ENCODE measurements around the gene NKTR.
"Not testable (repeated sequence)": the region's sequence is repeated elsewhere in the genome, so short reads cannot be mapped to it uniquely, and the experiment has no call there.

NKTR gene

DNA sequence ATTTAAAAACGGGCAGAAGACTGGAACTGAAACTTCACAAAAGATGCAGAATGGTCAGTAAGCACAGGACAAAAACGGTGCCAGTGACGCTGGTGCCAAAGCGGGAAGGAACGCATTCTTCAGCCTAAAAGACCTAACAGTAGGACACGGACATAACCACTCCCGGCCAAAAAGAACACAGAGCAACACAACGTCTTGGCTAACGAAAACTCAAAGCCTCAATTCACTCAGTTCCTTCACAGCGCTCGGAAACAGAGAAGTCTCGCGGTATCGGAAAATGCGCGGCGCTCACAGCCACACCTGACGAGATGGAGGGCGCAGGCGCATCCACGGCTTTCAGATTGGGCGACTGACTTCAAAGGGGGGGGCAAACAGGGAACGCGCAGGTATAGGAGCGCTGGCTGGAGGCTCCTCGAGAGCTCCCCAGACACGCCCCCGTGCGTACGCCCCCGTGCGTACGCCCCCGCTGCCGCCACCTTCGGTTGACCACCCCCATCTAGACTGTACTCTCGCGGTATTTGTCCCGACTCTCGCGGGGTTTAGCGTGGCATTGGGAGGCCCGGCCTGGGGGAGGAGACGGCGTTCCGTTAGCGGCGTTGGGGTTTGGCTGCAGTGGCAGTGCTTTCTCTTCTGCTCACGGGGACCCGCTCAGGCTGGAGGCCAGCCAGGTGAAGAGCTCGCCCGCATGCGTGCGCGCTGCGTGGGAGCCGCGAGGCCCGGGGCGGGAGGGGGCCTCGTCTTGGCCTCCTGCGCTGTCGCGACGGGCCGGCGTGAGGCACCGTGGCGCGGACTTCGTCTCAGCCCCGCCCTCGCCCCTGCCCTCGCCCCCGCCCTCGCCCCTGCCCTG is at the start of gene NKTR:
Gene NKTR (plus strand): TSS at position 576 of the 847 bp plus-strand sequence. CDS start 321 bp downstream, outside the sequence.
- DNase-seq (ENCODE audit: low read depth): peak; percentile 95
- H3K4me3 ChIP-seq (ENCODE audit: low read depth, low read length): peak within 1 kb of the TSS; percentile 80

DNA sequence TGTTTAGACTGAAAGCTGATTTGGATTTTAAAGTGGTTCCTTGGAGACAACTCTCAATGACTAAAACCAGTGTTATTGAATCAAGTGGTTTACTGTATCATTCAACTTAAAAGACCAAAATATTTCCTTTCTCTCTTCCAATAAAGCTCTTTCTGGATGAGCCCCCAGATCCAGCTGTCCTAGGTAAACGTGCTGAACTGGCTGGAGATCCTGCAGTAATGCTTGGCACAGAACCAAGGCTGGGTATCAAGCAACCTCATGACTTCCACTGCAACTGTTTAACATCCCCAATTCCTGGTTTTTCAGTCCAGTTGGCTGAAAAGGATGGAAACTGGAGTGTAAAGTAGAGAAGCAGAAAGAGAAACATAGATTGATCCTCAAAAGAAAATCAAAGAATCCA is 47.7 kb upstream of the NKTR start:
- no peak for DNase-seq (ENCODE audit: low read depth)
- no peak overlapping the region for H3K4me3 ChIP-seq (ENCODE audit: low read depth, low read length)

- no peak for DNase-seq (ENCODE audit: low read depth)
- H3K4me3 ChIP-seq (ENCODE audit: low read depth, low read length): no peak overlapping the region
These were observed 44.3 kb upstream of the NKTR start for GRCh38 chr3:42556089-42556632.

GRCh38 chr3:42556817-42557216 is 43.7 kb upstream of the NKTR start:
- not testable (repeated sequence) for H3K4me3 ChIP-seq (ENCODE audit: low read depth, low read length); DNase-seq (ENCODE audit: low read depth)

DNA sequence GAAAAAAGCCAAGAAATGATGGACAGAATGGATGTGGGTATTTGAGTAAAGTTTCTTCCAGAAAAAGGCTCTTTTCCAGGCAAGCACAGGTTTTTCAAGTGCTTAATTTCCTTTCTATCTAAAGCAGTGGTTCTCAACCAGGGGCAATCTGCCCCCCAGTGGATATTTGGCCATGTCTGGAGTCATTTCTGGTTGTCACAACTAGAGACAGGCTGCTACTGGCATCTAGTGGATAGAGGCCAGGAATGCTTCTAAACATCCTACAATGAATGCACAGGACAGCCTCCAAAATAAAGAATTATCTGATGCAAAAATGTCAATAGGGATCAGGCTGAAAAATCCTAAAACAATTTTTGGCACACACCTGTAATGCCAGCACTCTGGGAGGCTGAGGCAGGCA is 42.6 kb upstream of the NKTR start:
- H3K4me3 ChIP-seq (ENCODE audit: low read depth, low read length): no peak overlapping the region
- no peak for DNase-seq (ENCODE audit: low read depth)

- H3K4me3 ChIP-seq (ENCODE audit: low read depth, low read length): no peak overlapping the region
- DNase-seq (ENCODE audit: low read depth): no peak
These were observed 38.2 kb upstream of the NKTR start for GRCh38 chr3:42562047-42562907.

DNA sequence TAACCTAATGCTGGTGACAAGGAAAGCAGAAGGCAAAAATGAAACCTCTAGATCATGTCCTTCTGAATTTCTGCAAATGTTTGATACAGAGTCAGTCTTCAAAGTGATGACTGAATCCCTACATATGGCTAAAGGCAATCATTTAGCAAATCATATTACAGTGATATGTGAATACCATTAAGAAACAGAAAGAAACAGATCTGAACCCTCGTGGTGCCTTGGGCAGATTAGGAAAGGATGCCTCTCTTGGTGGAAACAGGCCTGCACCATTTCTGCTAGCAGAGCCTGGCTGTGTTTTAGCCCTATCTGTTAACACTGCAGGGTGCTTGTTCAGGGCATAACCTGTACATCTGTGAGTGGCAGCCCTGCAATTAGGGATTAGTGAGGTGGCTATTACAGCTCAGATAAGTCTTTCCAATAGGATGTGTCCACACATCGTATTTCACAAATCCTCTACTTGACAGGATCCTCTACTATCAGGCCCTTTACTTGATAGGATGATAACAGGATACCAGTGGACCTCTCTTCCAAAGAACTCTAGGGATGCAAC is 30.8 kb upstream of the NKTR start:
- no peak overlapping the region for H3K4me3 ChIP-seq (ENCODE audit: low read depth, low read length)
- no peak for DNase-seq (ENCODE audit: low read depth)

DNA sequence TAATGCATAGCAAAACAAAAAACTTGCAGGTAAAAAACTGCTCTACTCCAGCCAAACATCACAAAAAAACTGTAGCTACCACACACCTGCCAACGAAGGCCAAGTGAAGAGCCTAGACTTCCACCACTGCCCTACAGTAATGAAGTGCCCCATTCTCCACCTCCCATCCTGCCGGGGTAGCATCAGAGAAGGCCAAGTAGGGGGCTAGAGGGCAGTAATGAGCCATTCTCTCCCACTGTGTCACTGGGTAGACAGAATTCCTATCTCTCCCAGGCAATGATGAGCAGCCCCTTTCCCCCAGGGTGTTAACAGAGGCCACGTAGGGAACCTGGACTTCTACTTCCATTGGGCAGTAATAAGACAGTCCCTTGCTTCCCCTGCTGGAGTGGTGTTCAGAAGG is 28.2 kb upstream of the NKTR start:
- no peak overlapping the region for H3K4me3 ChIP-seq (ENCODE audit: low read depth, low read length)
- DNase-seq (ENCODE audit: low read depth): no peak

DNA sequence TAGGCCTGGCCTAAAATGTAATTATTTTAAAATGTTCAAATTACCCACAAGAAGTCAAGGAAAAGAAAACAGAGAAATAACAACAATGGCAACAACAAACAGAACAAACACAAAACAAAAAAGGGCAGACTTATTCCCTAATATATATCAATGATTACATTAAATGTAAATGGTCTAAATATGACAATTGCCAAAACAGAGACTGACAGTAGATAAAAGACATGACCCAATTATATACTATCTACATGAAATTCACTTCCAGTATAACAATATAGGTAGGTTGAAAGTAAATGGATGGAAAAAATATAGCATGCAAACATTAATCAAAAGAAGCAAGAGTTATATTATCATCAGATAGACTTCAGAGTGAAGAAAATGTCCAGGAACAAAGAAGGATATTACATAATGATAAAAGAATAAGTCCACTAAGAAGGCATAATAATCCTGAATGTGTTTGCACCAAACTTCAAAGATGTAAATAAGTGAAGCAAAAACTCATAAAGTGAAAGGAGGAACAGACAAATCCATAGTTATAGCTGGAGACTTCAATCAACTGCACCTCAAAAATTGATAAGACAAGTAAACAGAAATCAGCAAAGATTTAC is 25.2 kb upstream of the NKTR start:
- DNase-seq (ENCODE audit: low read depth): no peak

DNA sequence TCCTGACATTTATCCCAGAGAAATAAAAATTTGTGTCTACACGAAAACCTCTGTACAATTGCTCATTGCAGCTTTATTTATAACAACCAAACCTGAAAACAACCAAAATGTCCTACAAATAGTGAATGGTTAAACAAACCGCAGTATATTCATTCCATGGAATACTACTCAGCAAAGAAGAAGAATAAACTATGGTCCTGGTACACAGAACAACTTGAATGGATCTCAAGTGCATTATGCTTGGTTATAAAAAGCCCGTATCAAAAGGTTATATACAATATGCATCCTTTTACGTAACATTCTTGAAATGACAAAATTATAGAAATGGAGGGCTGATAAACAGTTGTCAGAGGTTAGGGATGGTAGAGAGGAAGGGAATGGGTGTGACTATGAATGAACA is 22.4 kb upstream of the NKTR start:
- no peak for DNase-seq (ENCODE audit: low read depth)
- no peak overlapping the region for H3K4me3 ChIP-seq (ENCODE audit: low read depth, low read length)

More for the DNA sequence above, 25.2 kb upstream of the NKTR start:
- no peak overlapping the region for H3K4me3 ChIP-seq (ENCODE audit: low read depth, low read length)

DNA sequence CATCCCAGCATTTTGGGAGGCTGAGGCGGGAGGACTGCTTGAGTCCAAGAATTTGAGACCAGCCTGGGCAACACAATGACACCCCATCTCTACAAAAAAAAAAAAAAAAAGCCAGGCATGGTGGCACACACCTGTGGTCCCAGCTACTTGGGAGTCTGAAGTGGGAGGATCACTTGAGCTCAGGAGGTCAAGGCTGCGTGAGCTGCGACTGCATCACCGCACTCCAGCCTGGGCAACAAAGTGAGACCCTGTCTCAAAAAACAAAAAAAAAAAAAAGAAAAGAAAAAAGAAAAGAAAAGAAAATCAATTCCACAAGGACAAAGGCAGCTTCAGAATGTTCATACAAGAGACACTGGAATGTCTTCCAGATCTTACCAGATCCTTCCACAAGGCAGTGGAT is 21.1 kb upstream of the NKTR start:
- not testable (repeated sequence) for DNase-seq (ENCODE audit: low read depth)

GRCh38 chr3:42581400-42581708 is 19.1 kb upstream of the NKTR start:
- no peak for DNase-seq (ENCODE audit: low read depth)

More for the DNA sequence above, 21.1 kb upstream of the NKTR start:
- H3K4me3 ChIP-seq (ENCODE audit: low read depth, low read length): not testable (repeated sequence)

DNA sequence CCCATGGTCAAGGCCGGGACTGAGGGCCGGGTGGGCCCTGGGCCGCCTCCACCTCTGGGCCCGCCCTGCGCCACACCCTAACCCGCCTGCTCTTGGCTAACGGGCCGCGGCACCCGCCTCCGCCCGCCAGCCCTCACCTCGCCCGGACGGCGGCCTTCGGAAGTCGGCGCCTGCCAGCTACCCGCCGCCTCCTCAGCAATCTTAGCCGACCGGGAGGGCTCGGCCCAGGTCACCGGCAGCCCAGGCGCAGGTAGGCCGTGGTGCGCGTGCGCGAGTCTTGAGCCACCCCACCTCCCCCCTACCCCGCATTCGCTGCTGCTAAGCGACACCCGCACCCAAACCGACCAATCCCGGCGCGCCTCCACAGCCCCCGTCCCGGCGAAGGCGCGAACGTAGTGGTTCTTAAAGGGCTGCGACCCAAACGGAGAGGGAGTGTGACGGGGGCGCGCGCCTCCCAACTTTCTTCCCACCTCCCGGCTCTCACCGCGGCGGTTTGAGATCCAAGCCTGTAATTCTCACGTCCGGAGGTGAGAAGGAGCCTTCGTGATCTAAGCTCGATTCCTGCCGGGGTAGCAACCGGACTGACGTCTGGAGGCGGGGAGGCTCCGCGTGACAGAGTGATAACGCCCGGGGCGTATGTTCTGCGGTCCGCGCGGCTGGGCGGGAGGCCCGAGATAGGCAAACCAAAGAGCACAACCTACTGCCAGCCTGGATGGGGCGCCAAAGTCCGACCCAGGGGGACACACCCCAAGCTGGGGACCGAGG is 18.6 kb upstream of the NKTR start, which contains the start of gene SEC22C:
Gene SEC22C (minus strand): TSS at position 259 of the 765 bp plus-strand sequence. CDS start 12,921 bp downstream, outside the sequence.
- peak; percentile 67 for DNase-seq (ENCODE audit: low read depth)

More at GRCh38 chr3:42581400-42581708, 19.1 kb upstream of the NKTR start:
- peak overlapping the region; percentile 87 for H3K4me3 ChIP-seq (ENCODE audit: low read depth, low read length)

GRCh38 chr3:42582474-42583070 is 17.9 kb upstream of the NKTR start:
- peak overlapping the region; percentile 87 for H3K4me3 ChIP-seq (ENCODE audit: low read depth, low read length)

More for the DNA sequence above, 18.6 kb upstream of the NKTR start, which contains the start of gene SEC22C:
- H3K4me3 ChIP-seq (ENCODE audit: low read depth, low read length): peak within 1 kb of the TSS; percentile 87

DNA sequence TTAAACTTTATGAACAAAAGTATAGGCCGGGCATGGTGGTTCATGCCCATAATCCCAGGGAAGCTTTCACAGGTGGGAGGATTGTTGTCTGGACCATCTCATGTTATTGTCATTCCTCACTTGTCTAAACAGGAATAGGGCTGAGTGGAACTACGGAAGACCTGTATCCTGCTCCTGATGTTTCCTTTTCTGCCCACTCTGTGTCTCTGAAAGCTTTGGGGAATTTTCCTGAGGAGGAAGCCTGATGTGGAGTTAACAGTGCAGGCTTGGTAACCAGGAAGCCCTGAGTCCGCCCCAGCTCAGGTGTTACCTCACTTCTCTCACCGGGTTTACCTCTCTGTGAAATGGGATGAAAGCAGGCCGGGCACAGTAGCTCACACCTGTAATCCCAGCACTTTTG is 11.9 kb upstream of the NKTR start:
- no peak for DNase-seq (ENCODE audit: low read depth)
- H3K4me3 ChIP-seq (ENCODE audit: low read depth, low read length): no peak overlapping the region

More at GRCh38 chr3:42582474-42583070, 17.9 kb upstream of the NKTR start:
- no peak for DNase-seq (ENCODE audit: low read depth)

GRCh38 chr3:42589382-42590109 is 10.9 kb upstream of the NKTR start:
- no peak for DNase-seq (ENCODE audit: low read depth)
- H3K4me3 ChIP-seq (ENCODE audit: low read depth, low read length): peak overlapping the region; percentile 69

DNA sequence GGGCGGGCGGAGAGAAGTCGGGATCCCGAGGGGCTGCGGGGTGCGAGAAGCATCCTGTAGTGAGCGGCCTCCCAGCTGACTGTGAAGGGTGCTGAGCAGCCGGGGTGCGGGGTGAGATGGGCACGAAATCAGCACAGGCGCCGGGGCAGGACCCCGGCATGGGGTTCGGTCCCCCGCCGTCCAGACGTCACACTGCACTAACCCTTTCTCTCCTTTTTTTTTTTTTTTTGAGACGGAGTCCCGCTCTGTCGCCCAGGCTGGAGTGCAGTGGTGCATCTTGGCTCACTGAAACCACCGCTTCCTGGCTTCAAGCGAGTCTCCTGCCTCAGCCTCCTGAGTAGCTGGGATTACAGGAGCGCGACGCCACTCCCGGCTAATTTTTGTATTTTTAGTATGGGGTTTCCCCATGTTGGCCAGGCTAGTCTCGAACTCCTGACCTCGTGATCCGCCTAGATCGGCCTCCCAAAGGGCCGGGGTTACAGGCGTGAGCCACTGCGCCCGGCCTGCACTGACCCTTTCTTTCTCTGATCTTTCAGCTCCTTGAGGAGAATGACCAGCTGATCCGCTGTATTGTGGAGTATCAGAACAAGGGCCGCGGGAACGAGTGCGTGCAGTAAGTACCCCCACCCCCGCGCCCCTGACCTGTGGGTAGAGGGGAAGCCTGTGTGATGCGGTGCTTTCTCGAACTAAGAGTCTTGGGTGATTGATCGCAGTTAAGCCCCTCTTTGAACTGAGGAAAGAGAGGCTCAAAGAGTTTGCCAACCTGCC is 9.3 kb upstream of the NKTR start:
- H3K4me3 ChIP-seq (ENCODE audit: low read depth, low read length): peak overlapping the region; percentile 69
- no peak for DNase-seq (ENCODE audit: low read depth)

Data from skeletal muscle cell (primary cell).